IMR-90 (cell line): ENCODE measurements around the gene PRKAG2. TPM values are rescaled to one million over a fixed set of nuclear protein-coding genes. Genes with fewer than 3 reads are reported as not detected.

Source experiments
- ATAC-seq: fragments of 200-7000 bp; cut with Tn5 transposase; 2 replicates; pipeline ENCODE4 v1.9.1; 2020; ENCODE audit warnings: low read depth, mild to moderate bottlenecking, moderate library complexity
- BruUV-seq: library from RNA; stranded (reverse); fragments of 400-500 nt; replicated peaks from 2 replicates; lab custom pipeline; 2021; lab: Mats Ljungman, UMichigan
- CTCF ChIA-PET: fragments of 300-600 bp; formaldehyde crosslinking; extraction: SDS; loops from one replicate; lab custom pipeline; 2021; ENCODE audit warnings: antibody characterized with exemption; lab: Yijun Ruan, JAX
- POLR2A ChIA-PET: fragments of 300-600 bp; sonication (Branson Sonifier 250); formaldehyde crosslinking; loops from one replicate; lab custom pipeline; 2022; ENCODE audit warnings: antibody characterized with exemption; ENCODE audit not compliant: unreplicated experiment; lab: Charles Lee
- DNase-seq: peaks from one replicate; pipeline ENCODE4 v3.0.0; 2013
- H2AFZ ChIP-seq: replicated peaks from 2 replicates; pipeline ENCODE3; 2013; ENCODE audit warnings: low read length, mild to moderate bottlenecking; ENCODE audit not compliant: poor library complexity
- H2AK5ac ChIP-seq: 2 replicates; pipeline ENCODE4 v1.6.1; 2013; ENCODE audit warnings: low read depth, low read length, inconsistent platforms
- H2AK9ac ChIP-seq: replicated peaks from 2 replicates; pipeline ENCODE3; 2013; ENCODE audit warnings: mild to moderate bottlenecking, low read depth, low read length, moderate library complexity; ENCODE audit not compliant: poor library complexity
- H2BK120ac ChIP-seq: 2 replicates; pipeline ENCODE4 v1.6.1; 2013; ENCODE audit warnings: low read depth, low read length, inconsistent platforms
- H2BK15ac ChIP-seq: 3 replicates; pipeline ENCODE4 v1.6.1; 2013; ENCODE audit warnings: low read depth, low read length, inconsistent platforms
- H2BK20ac ChIP-seq: 2 replicates; pipeline ENCODE4 v1.6.1; 2013; ENCODE audit warnings: low read depth, mild to moderate bottlenecking, inconsistent platforms, low read length, moderate library complexity
- H2BK5ac ChIP-seq: 2 replicates; pipeline ENCODE4 v1.6.1; 2013; ENCODE audit warnings: mild to moderate bottlenecking, low read depth, low read length, inconsistent platforms; ENCODE audit not compliant: poor library complexity, severe bottlenecking
- H3K14ac ChIP-seq: replicated peaks from 2 replicates; pipeline ENCODE4 v1.6.1; 2013; ENCODE audit warnings: low read depth, low read length, inconsistent platforms
- H3K18ac ChIP-seq: 2 replicates; pipeline ENCODE4 v1.6.1; 2013; ENCODE audit warnings: low read depth, low read length, control low read depth
- H3K23ac ChIP-seq: 2 replicates; pipeline ENCODE4 v1.6.1; 2013; ENCODE audit warnings: low read depth, low read length, inconsistent platforms
- H3K27ac ChIP-seq: 2 replicates; pipeline ENCODE4 v1.5.1; 2013; ENCODE audit warnings: mild to moderate bottlenecking, control low read depth, low read length; ENCODE audit not compliant: insufficient read depth
- H3K27me3 ChIP-seq: 2 replicates; pipeline ENCODE4 v1.6.1; 2013; ENCODE audit warnings: low read length; ENCODE audit not compliant: control insufficient read depth, insufficient read depth
- H3K36me3 ChIP-seq: 2 replicates; pipeline ENCODE4 v1.6.1; 2013; ENCODE audit warnings: low read length, mixed read lengths; ENCODE audit not compliant: control insufficient read depth, insufficient read depth
- H3K4ac ChIP-seq: 2 replicates; pipeline ENCODE4 v1.6.1; 2013; ENCODE audit warnings: low read depth, low read length, inconsistent platforms
- H3K4me1 ChIP-seq: 2 replicates; pipeline ENCODE4 v1.6.1; 2013; ENCODE audit warnings: low read length, mixed read lengths; ENCODE audit not compliant: control insufficient read depth, insufficient read depth
- H3K4me2 ChIP-seq: 2 replicates; pipeline ENCODE4 v1.6.1; 2013; ENCODE audit warnings: low read depth, mild to moderate bottlenecking, control low read depth, low read length, moderate library complexity
- H3K4me3 ChIP-seq: 2 replicates; pipeline ENCODE4 v1.5.1; 2013; ENCODE audit warnings: low read depth, mild to moderate bottlenecking, control low read depth, low read length, moderate library complexity; ENCODE audit not compliant: insufficient read depth
- H3K56ac ChIP-seq: 2 replicates; pipeline ENCODE4 v1.6.1; 2013; ENCODE audit warnings: low read length, inconsistent platforms; ENCODE audit not compliant: insufficient read depth; ENCODE audit errors: extremely low read depth
- H3K79me1 ChIP-seq, 2 experiments: 2 replicates each; pipeline ENCODE4 v1.6.1; 2013; ENCODE audit warnings: low read length in 2 of 2, inconsistent platforms in 1 of 2, low read depth in 1 of 2
- H3K9ac ChIP-seq: 2 replicates; pipeline ENCODE4 v1.6.1; 2013; ENCODE audit warnings: low read depth, low read length, control low read depth
- H3K9me1 ChIP-seq: 2 replicates; pipeline ENCODE4 v1.6.1; 2013; ENCODE audit warnings: low read length, inconsistent platforms; ENCODE audit not compliant: insufficient read depth
- H3K9me3 ChIP-seq: 2 replicates; pipeline ENCODE4 v1.6.1; 2013; ENCODE audit warnings: low read length; ENCODE audit not compliant: control insufficient read depth, insufficient read depth
- H4K20me1 ChIP-seq: 2 replicates; pipeline ENCODE4 v1.6.1; 2013; ENCODE audit warnings: low read length, inconsistent platforms; ENCODE audit not compliant: insufficient read depth
- H4K5ac ChIP-seq: 2 replicates; pipeline ENCODE4 v1.6.1; 2013; ENCODE audit warnings: mild to moderate bottlenecking, low read depth, low read length, control low read depth
- H4K8ac ChIP-seq, 2 experiments: 2 replicates each; pipeline ENCODE4 v1.6.1; 2013; ENCODE audit warnings: low read depth in 2 of 2, low read length in 2 of 2, control low read depth in 1 of 2, inconsistent platforms in 1 of 2
- H4K91ac ChIP-seq: 2 replicates; pipeline ENCODE4 v1.6.1; 2013; ENCODE audit warnings: low read depth, low read length, inconsistent platforms; ENCODE audit not compliant: insufficient read depth
- BHLHE40 ChIP-seq: fragments of 150-350 bp; IDR thresholded peaks from 2 replicates; pipeline ENCODE4 v1.6.1; 2016; ENCODE audit warnings: mild to moderate bottlenecking, low read depth, low read length
- CHD1 ChIP-seq: IDR thresholded peaks from 2 replicates; pipeline ENCODE4 v1.6.1; 2012; ENCODE audit warnings: low read depth, low read length, improper control_type of control experiment
- CTCF ChIP-seq: conservative IDR thresholded peaks from 2 replicates; pipeline ENCODE4 v1.5.1; 2012; ENCODE audit warnings: mild to moderate bottlenecking, low read depth, low read length, improper control_type of control experiment
- MAZ ChIP-seq: IDR thresholded peaks from 2 replicates; pipeline ENCODE4 v1.6.1; 2012; ENCODE audit warnings: low read depth, mild to moderate bottlenecking, low read length, improper control_type of control experiment, moderate library complexity, borderline replicate concordance
- POLR2A ChIP-seq: IDR thresholded peaks from 2 replicates; pipeline ENCODE4 v1.6.1; 2012; ENCODE audit warnings: mild to moderate bottlenecking, low read depth, low read length
- WGBS, 2 experiments: methylation state at CpG; one replicate each; pipeline versions ENCODE4 v1.1.5 to v1.1.7; 2013; ENCODE audit warnings: missing lambda C conversion rate in 2 of 2; ENCODE audit not compliant: insufficient read length in 1 of 2; ENCODE audit errors: extremely low coverage in 2 of 2; 5-methylcytosine and 5-hydroxymethylcytosine counted together
- dilution Hi-C: fragments of 300-500 bp; cut with HindIII; formaldehyde crosslinking; loops from one replicate; pipeline ENCODE4 v1.14.3; 2018; ENCODE audit warnings: low sequenced_read_pairs; ENCODE audit not compliant: unreplicated experiment
- in situ Hi-C: fragments of 300-500 bp; cut with MboI; formaldehyde crosslinking; loops from 3 replicates; pipeline ENCODE4 v1.14.3; 2019; ENCODE audit warnings: low sequenced_read_pairs, inconsistent platforms, mixed read lengths
- intact Hi-C: fragments of 100-400 bp; cut with micrococcal nuclease; formaldehyde crosslinking; loops from 2 replicates; pipeline ENCODE4 v1.10.0; 2022
- polyA plus RNA-seq, 3 experiments: library from polyadenylated mRNA; depleted of rRNA; stranded (reverse); fragments of >200 nt; gene quantifications; 2 replicates each; pipeline ENCODE4 v1.2.3, GENCODE V29; 2012; ENCODE audit warnings: low replicate concordance in 1 of 3
- total RNA-seq: library from RNA; depleted of rRNA; stranded (reverse); fragments of >200 nt; gene quantifications from 2 replicates; pipeline ENCODE4 v1.2.3, GENCODE V29; 2012

Gene PRKAG2
- total and polyA plus RNA-seq, 2 of the 4 experiments (the other 2 are of a cell fraction): 15.4 to 21.6 TPM

- peak overlapping the region; percentile 51 for H2AFZ ChIP-seq
- H3K56ac ChIP-seq: no peak overlapping the region
- H2BK120ac ChIP-seq: no peak overlapping the region
- H2AK9ac ChIP-seq: no peak overlapping the region
- dilution Hi-C loops: no loop called here
- H2BK15ac ChIP-seq: no peak overlapping the region
- ChIA-PET POLR2A (no interaction called here), CTCF (no interaction called here)
- BruUV-seq: no TSS peak
- H3K18ac ChIP-seq: no peak overlapping the region
- no peak overlapping the region for H3K4me2 ChIP-seq
- no peaks in the 10 kb centered on the region for H4K20me1 ChIP-seq
- no peaks in the 10 kb centered on the region for H3K79me1 ChIP-seq
- H3K4me3 ChIP-seq: no peak overlapping the region
- H2BK5ac ChIP-seq: no peak overlapping the region
- H3K27me3 ChIP-seq: peaks cover 31% of the 10 kb centered on the region
- H3K9ac ChIP-seq: no peak overlapping the region
- intact Hi-C loops: no loop called here
- no peak for DNase-seq
- no peaks in the 10 kb centered on the region for H3K36me3 ChIP-seq
- no peak overlapping the region for H3K27ac ChIP-seq
- no peak overlapping the region for H2AK5ac ChIP-seq
- no peaks in the 10 kb centered on the region for H3K9me3 ChIP-seq
- no peak overlapping the region for H3K23ac ChIP-seq
- H3K4ac ChIP-seq: no peak overlapping the region
- H4K5ac ChIP-seq: no peak overlapping the region
- peaks cover 3% of the 10 kb centered on the region; the same call in 1 of the 2 replicates for H3K4me1 ChIP-seq
- H3K9me1 ChIP-seq: no peaks in the 10 kb centered on the region
- H4K91ac ChIP-seq: no peak overlapping the region
- no peak overlapping the region for H4K8ac ChIP-seq
- TF ChIP-seq CHD1 (no peak), POLR2A (no peak), MAZ (no peak), CTCF (no peak), BHLHE40 (no peak)
- in situ Hi-C loops: no loop called here
- no peak overlapping the region for H2BK20ac ChIP-seq
- no peak overlapping the region for H3K14ac ChIP-seq
- no peak for ATAC-seq
- 63% methylated on average over 1 of the region's 10 CpGs; no CpG with 5 or more reads in 1 of the 2 experiments for WGBS, 2 experiments
Measured at GRCh38 chr7:151864081-151864480, 12.8 kb downstream of the PRKAG2 start.
